Panc1 (cell line): ENCODE data around the gene DGAT2L6.

Experiments used
- POLR2AphosphoS5 ChIP-seq: IDR thresholded peaks from 2 replicates; pipeline ENCODE4 v1.6.1; 2012; ENCODE audit warnings: mild to moderate bottlenecking, low read depth, low read length, moderate library complexity
- TCF7L2 ChIP-seq: IDR thresholded peaks from 2 replicates; pipeline ENCODE4 v1.6.1; 2011; ENCODE audit warnings: mild to moderate bottlenecking, low read depth, low read length, inconsistent platforms
- TF ChIP-seq, protein P1 (sequence below): fragments of 450-650 bp; IDR thresholded peaks from 2 replicates; pipeline ENCODE4 v1.5.1; 2017; ENCODE audit warnings: mild to moderate bottlenecking
- TF ChIP-seq, protein P2 (sequence below), 2 experiments: IDR thresholded peaks; 2 replicates each; pipeline ENCODE4 v1.6.1; 2011 to 2012; ENCODE audit warnings: low read depth in 2 of 2, control low read depth in 1 of 2, low read length in 1 of 2, mild to moderate bottlenecking in 1 of 2, moderate library complexity in 1 of 2; ENCODE audit not compliant: insufficient read depth in 1 of 2

DNA sequence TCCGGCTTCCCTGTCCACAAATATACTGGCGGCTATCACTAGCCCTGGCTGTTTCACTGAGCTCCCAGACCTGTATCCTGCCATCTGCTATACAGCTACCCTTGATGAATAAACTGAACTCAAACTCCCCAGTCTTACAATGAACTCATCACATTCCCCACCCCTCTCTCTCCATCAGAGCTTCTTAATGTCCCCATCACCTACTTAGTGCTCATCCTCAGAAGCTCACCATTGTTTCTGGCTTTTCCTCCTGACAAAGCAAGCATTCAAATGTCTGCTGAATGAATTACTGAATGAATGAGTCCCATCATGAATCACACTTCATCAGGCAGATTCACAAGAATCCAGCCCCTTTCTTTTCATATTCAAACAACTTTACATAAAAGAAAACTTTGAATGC lies 5.7 kb upstream of the DGAT2L6 start:
- TF ChIP-seq, protein P1, sequence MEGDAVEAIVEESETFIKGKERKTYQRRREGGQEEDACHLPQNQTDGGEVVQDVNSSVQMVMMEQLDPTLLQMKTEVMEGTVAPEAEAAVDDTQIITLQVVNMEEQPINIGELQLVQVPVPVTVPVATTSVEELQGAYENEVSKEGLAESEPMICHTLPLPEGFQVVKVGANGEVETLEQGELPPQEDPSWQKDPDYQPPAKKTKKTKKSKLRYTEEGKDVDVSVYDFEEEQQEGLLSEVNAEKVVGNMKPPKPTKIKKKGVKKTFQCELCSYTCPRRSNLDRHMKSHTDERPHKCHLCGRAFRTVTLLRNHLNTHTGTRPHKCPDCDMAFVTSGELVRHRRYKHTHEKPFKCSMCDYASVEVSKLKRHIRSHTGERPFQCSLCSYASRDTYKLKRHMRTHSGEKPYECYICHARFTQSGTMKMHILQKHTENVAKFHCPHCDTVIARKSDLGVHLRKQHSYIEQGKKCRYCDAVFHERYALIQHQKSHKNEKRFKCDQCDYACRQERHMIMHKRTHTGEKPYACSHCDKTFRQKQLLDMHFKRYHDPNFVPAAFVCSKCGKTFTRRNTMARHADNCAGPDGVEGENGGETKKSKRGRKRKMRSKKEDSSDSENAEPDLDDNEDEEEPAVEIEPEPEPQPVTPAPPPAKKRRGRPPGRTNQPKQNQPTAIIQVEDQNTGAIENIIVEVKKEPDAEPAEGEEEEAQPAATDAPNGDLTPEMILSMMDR = no peak
- TF ChIP-seq, protein P2, sequence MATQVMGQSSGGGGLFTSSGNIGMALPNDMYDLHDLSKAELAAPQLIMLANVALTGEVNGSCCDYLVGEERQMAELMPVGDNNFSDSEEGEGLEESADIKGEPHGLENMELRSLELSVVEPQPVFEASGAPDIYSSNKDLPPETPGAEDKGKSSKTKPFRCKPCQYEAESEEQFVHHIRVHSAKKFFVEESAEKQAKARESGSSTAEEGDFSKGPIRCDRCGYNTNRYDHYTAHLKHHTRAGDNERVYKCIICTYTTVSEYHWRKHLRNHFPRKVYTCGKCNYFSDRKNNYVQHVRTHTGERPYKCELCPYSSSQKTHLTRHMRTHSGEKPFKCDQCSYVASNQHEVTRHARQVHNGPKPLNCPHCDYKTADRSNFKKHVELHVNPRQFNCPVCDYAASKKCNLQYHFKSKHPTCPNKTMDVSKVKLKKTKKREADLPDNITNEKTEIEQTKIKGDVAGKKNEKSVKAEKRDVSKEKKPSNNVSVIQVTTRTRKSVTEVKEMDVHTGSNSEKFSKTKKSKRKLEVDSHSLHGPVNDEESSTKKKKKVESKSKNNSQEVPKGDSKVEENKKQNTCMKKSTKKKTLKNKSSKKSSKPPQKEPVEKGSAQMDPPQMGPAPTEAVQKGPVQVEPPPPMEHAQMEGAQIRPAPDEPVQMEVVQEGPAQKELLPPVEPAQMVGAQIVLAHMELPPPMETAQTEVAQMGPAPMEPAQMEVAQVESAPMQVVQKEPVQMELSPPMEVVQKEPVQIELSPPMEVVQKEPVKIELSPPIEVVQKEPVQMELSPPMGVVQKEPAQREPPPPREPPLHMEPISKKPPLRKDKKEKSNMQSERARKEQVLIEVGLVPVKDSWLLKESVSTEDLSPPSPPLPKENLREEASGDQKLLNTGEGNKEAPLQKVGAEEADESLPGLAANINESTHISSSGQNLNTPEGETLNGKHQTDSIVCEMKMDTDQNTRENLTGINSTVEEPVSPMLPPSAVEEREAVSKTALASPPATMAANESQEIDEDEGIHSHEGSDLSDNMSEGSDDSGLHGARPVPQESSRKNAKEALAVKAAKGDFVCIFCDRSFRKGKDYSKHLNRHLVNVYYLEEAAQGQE (IDR thresholded peaks at IDR 0.05; ENCODE audit: insufficient read depth in 1 of 2, low read depth in 2 of 2, low read length in 1 of 2) = no peak
- TF ChIP-seq TCF7L2 = no peak
- TF ChIP-seq POLR2AphosphoS5 = no peak
